Fibroblast of lung (primary cell): ENCODE data around the gene CNN2. TPM values are rescaled to one million over a fixed set of nuclear protein-coding genes. Genes with fewer than 3 reads are reported as not detected.

Experiments used
- DNase-seq, 2 donors: peaks; one replicate each; pipeline versions ENCODE4 v3.0.0 to v3.0.0-alpha.2; 2010; ENCODE audit warnings: low read depth in 2 of 2
- H2AFZ ChIP-seq: 2 replicates; pipeline ENCODE4 v1.5.1; 2012; ENCODE audit warnings: low read length, control low read depth, inconsistent platforms
- H3K27ac ChIP-seq: 2 replicates; pipeline ENCODE4 v1.5.1; 2011; ENCODE audit warnings: low read length, control low read depth; ENCODE audit not compliant: insufficient read depth
- H3K27me3 ChIP-seq: 2 replicates; pipeline ENCODE4 v1.5.1; 2011; ENCODE audit warnings: mild to moderate bottlenecking, low read length; ENCODE audit not compliant: control insufficient read depth, insufficient read depth
- H3K36me3 ChIP-seq: 2 replicates; pipeline ENCODE4 v1.5.1; 2011; ENCODE audit warnings: low read length; ENCODE audit not compliant: control insufficient read depth, insufficient read depth
- H3K4me1 ChIP-seq: 2 replicates; pipeline ENCODE4 v1.5.1; 2011; ENCODE audit warnings: low read length; ENCODE audit not compliant: control insufficient read depth, insufficient read depth; ENCODE audit errors: extremely low read depth
- H3K4me2 ChIP-seq: 2 replicates; pipeline ENCODE4 v1.5.1; 2011; ENCODE audit warnings: low read length, control low read depth; ENCODE audit not compliant: insufficient read depth; ENCODE audit errors: extremely low read depth
- H3K4me3 ChIP-seq, 4 experiments: fragments of 200-600 bp in 1 of 4; sonication (generic) in 1 of 4; replicated peaks in 1 of 4; 2 replicates each; pipeline ENCODE4 v1.5.1; 2011 to 2016; ENCODE audit warnings: low read length in 4 of 4, low read depth in 3 of 4, mild to moderate bottlenecking in 3 of 4, control low read depth in 2 of 4, inconsistent platforms in 1 of 4, mixed read lengths in 1 of 4; ENCODE audit not compliant: insufficient read depth in 1 of 4; ENCODE audit errors: control extremely low read depth in 1 of 4
- H3K79me2 ChIP-seq: 2 replicates; pipeline ENCODE4 v1.5.1; 2012; ENCODE audit warnings: mild to moderate bottlenecking, low read length, inconsistent platforms; ENCODE audit not compliant: control insufficient read depth, insufficient read depth
- H3K9ac ChIP-seq: 2 replicates; pipeline ENCODE4 v1.5.1; 2011; ENCODE audit warnings: mild to moderate bottlenecking, low read length, control low read depth; ENCODE audit not compliant: insufficient read depth
- H3K9me3 ChIP-seq: 2 replicates; pipeline ENCODE4 v1.5.1; 2012; ENCODE audit warnings: low read depth, low read length; ENCODE audit not compliant: control insufficient read depth, insufficient read depth
- H4K20me1 ChIP-seq: 2 replicates; pipeline ENCODE4 v1.5.1; 2011; ENCODE audit warnings: low read length; ENCODE audit not compliant: control insufficient read depth, insufficient read depth; ENCODE audit errors: extremely low read depth
- CTCF ChIP-seq, 2 donors: IDR thresholded peaks in 1 of 2; conservative IDR thresholded peaks in 1 of 2; 1 replicate in 1 of 2; 2 replicates in 1 of 2; pipeline ENCODE4 v1.5.1; 2011 to 2012; ENCODE audit warnings: low read length in 2 of 2, control low read depth in 1 of 2, inconsistent platforms in 1 of 2, low read depth in 1 of 2, mild to moderate bottlenecking in 1 of 2
- EZH2 ChIP-seq: IDR thresholded peaks from 2 replicates; pipeline ENCODE4 v1.5.1; 2012; ENCODE audit warnings: low read length, control low read depth, mild to moderate bottlenecking; ENCODE audit errors: missing control alignments
- polyA plus RNA-seq, 2 donors: library from polyadenylated mRNA; depleted of rRNA in 1 of 2; stranded (reverse) in 1 of 2; unstranded in 1 of 2; fragments of >200 nt; gene quantifications; 2 replicates each; pipeline ENCODE4 v1.2.1, GENCODE V29; 2011 to 2012; ENCODE audit warnings: missing spikeins in 1 of 2
- total RNA-seq: library from RNA; depleted of rRNA; stranded (reverse); fragments of >200 nt; gene quantifications from 2 replicates; pipeline ENCODE4 v1.2.1, GENCODE V29; 2014

The CNN2 gene
- total and polyA plus RNA-seq, 2 donors (not counting 1 experiment from before 2014, with no cell fraction given) = 194 to 473 TPM

DNA sequence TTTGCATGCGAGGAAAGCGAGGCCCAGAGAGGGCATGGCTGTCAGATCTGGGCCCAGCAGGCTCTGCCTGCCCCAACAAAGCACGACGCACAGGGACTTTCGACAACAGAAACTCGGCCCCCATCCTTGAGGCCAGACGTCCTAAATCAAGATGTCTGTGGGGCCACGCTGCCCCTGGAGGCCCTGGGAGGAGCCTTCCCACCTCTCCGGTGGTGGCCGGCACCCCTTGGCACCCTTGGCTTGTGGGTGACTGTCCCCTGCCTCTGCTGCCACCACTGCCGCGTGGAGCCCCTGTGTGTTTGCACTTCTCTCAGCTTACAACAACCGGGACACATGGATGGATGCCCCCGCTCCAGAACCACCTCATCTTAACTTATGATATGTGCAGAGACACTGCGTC, 37.9 kb upstream of the CNN2 start:
- DNase-seq = no peak
- no peak overlapping the region for H3K9ac ChIP-seq
- H3K9me3 ChIP-seq = no peaks in the 10 kb centered on the region
- no peak overlapping the region for H3K27ac ChIP-seq
- no peaks in the 10 kb centered on the region for H3K27me3 ChIP-seq
- H3K79me2 ChIP-seq = peaks cover 10% of the 10 kb centered on the region
- H2AFZ ChIP-seq = no peak overlapping the region
- H3K4me2 ChIP-seq = no peak overlapping the region
- H3K4me3 ChIP-seq = no peak overlapping the region
- peaks cover 7% of the 10 kb centered on the region for H3K4me1 ChIP-seq
- H3K36me3 ChIP-seq = peaks cover 16% of the 10 kb centered on the region
- TF ChIP-seq EZH2 (no peak), CTCF (conservative IDR thresholded peaks at IDR 0.05 in 1 of 2, IDR thresholded peaks at IDR 0.05 in 1 of 2; ENCODE audit: low read depth in 1 of 2, low read length in 2 of 2) (no peak)
- H4K20me1 ChIP-seq = no peaks in the 10 kb centered on the region

DNA sequence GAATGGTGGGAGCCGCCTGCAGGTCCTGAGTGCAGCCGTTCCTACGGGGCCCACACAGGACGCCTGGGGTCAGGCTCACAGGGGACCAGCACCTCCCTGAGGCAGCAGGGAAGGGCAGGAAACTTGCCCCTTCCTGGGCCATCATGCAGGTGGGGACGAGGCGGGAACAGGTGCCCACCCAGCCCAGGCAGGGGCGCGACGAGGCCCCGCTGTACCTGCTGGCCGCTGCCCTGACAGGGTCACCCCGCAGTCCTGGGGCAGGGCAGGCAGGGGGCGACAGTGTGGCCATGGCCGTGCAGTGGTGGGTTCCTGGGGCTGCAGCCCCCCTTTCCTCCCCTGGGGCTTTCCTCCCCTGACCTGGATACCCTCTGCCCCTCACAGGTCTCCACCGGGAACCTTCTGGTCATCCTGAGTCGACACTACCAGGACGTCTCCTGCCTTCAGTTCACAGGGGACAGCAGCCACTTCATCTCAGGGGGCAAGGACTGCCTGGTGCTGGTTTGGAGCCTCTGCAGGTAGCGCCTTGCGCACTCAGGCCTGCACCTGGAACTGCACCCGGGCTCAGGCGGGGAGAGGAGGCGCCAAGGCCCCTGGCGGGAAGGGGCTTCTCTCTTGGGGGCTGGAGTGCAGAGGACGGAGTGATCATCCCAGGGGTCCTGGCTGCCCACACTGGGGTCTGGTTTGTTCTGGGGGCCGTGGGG, 36.9 kb upstream of the CNN2 start:
- no peak overlapping the region for H3K4me3 ChIP-seq
- H3K4me1 ChIP-seq = peaks cover 4% of the 10 kb centered on the region
- peaks cover 7% of the 10 kb centered on the region for H3K79me2 ChIP-seq

DNA sequence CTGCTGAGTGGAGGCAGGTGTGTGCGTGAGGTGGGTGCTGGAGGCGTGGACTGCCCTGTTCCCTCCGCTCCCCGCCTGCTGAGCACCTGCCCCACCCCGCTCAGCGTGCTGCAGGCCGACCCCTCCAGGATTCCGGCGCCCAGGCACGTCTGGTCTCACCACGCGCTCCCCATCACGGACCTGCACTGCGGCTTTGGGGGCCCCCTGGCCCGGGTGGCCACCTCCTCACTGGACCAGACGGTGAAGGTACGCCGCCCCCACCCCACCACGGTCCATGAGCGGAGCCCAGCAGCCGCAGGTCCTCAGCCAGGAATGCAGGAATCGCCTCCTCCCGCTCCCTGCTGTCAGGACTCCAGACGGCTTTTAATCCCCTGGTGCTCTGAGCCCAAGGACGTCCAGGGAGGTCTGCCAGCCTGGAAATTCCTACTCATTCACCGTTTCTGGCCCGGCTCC, 36.3 kb upstream of the CNN2 start:
- Histone ChIP-seq H3K36me3 (peaks cover 25% of the 10 kb centered on the region), H3K4me1 (no peaks in the 10 kb centered on the region), H3K4me3 (no peak overlapping the region), H3K79me2 (peaks cover 3% of the 10 kb centered on the region), H3K27ac (no peak overlapping the region), H3K9me3 (no peaks in the 10 kb centered on the region), H3K9ac (no peak overlapping the region), H3K27me3 (no peaks in the 10 kb centered on the region), H4K20me1 (no peaks in the 10 kb centered on the region), H2AFZ (no peak overlapping the region), H3K4me2 (no peak overlapping the region)
- TF ChIP-seq EZH2 = no peak
- no peak for TF ChIP-seq CTCF (conservative IDR thresholded peaks at IDR 0.05 in 1 of 2, IDR thresholded peaks at IDR 0.05 in 1 of 2; ENCODE audit: low read depth in 1 of 2, low read length in 2 of 2)
- no peak for DNase-seq

More for the DNA sequence above, 36.9 kb upstream of the CNN2 start:
- H3K27ac ChIP-seq = no peak overlapping the region
- H2AFZ ChIP-seq = no peak overlapping the region
- H3K9ac ChIP-seq = no peak overlapping the region
- no peaks in the 10 kb centered on the region for H3K9me3 ChIP-seq
- H3K36me3 ChIP-seq = peaks cover 24% of the 10 kb centered on the region
- H4K20me1 ChIP-seq = no peaks in the 10 kb centered on the region
- H3K27me3 ChIP-seq = no peaks in the 10 kb centered on the region
- H3K4me2 ChIP-seq = no peak overlapping the region
- DNase-seq = no peak
- TF ChIP-seq CTCF (conservative IDR thresholded peaks at IDR 0.05 in 1 of 2, IDR thresholded peaks at IDR 0.05 in 1 of 2; ENCODE audit: low read depth in 1 of 2, low read length in 2 of 2) (peak in 1 of 2 donors; percentile 28), EZH2 (no peak)
